NCI-H446 (cell line): ENCODE measurements around the gene CDH8.
"Not testable (repeated sequence)": the region's sequence is repeated elsewhere in the genome, so short reads cannot be mapped to it uniquely, and the experiment has no call there.

Source experiments
- DNase-seq, 2 experiments: peaks; one replicate each; lab custom pipeline; 2025; lab: John Stamatoyannopoulos, UW

CDH8 gene

DNA sequence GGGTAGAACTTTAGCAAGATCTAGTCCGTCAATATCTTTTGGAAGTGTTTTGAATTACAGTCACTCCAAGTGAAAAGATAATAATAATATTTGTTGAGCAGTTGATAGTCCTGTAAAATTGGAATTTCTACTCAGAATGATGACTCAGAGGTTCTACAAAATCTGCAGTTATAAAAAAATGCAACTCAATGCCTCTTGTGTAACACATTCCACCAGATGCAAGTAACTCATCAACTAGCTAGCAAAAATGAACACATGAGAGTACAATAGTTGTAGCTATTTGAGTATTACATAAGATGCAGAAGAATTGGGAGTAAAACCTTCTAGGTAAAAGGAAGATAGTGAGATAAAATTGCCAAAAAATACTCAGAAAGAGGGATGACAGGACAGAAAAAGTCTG, 177.2 kb downstream of the CDH8 start:
- DNase-seq: no peak

DNA sequence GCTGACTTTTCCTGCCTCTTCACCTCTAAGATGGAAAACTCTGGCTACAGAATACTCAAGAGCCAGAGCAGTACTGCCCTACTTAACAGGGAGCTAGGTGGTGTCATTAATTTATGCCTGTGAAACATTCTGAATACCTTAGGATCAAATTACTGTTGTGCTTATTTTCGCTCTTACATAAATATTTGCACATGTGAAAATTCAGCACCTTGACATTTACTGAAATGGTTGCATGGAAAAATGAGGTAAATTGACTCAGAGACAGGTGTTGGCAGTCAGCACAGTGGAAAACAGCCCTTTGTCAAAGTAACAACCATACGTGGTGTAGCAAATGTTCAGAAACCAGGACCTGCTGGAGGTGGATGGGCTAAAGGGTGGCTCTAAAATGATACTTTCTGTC, 193.6 kb downstream of the CDH8 start:
- no peak for DNase-seq

DNA sequence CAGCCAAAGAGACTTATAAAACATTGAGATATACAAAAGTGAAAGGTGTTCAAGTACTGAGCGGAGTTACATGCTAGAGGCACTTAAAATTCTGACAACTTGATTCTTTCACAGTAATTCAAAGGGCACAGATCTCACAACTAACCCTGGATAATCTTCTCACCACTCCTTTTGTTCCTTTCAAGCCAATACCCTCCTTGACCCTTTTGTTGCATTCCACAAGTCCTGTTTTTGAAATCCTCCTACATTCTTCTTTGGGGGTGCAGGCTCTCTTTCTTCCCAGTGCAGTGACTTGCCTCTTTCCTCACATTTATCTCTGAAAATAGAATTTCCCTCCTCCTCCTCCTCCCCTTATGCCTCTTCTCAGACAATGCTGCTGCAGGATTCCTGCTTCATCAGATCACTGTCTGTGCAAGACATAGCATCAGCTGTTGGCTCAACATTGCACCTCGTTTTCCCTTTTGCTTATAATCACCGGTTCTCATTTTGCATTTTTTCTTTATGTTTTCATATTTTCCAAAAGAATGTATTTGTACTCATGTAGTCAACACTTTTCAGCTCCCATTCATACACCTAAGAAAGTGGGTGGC, 199.3 kb downstream of the CDH8 start:
- no peak for DNase-seq

DNA sequence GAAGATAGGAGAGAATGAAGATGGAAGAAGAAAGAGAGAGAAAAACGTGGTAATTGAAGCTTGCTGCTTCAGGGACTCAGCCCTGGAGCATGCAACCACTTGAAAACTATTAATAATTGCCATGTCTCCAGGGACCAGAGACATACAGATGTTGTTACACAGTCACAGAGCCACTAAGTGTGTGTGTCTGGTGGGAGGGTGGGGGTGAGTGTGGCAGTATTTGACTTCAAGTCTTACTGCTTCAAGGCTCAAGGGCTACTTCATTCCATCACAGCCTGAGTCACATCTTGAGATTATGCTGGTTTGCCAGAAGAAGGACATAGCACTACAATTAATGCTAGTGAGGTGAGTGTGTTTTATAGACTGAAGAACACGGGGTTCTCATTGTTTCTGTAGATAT, 202.2 kb downstream of the CDH8 start:
- DNase-seq: no peak

DNA sequence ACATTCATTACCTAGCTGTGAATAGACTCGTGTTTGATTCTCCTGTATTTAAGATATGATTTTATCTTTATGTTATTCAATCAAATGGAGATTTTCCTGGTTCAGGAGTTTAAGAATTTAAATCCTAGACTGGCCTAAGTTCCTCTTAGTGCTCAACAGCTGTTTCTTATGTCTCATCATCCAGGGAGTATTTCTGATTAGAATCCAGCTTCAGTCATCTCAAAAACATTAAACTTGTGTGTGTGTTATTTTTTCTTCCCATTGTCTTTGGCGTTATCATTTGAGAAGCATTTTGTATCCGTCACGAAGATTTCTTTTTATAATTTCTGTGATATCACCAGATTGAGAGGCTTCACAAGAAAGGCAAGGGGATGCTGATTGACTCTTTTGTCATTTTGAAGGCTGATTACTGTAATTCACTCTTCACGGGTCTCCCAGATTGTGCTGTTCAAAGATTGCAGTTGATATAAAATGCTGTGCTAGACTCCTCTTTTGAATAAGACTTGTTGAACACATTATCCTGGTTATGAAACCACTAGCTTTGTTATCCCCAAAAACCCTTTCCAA, 204.8 kb downstream of the CDH8 start:
- no peak for DNase-seq

DNA sequence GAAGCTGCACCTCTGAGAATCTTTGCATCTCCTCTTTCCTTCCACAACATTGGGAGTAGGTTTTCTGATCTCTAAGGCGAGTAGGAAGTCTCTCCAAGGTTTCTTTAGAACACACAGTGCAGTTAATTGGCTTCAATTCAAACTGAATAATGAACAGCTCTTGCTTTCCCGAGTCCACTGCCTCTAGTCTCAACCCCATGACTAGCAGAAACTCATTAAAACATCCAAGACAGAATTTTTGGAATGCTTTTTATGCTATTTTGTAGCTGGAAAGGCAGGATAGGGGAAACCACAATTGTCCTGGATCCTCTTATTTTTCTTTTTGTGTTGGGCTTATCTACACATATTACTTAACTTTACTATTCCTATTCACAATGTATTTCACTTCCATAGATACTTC, 206.6 kb downstream of the CDH8 start:
- DNase-seq: no peak

DNA sequence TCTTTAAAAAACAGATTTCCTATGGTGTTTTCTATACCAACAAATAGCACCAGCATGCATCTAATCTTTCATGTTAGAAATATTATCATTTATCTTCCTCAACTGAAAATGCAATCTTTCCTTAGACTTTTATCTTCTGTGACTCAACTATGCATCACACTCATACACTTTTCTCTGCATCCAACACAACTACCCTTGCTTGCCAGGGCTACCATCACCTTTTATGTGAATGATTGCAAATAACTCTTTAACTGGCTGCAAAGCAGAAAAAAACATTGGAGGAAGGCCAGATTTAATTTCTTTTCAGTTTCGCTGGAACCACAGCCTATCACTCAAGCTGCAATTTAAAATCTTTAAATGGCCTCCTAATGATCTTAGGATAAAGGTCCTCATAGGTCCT, 212.9 kb downstream of the CDH8 start:
- DNase-seq: no peak

DNA sequence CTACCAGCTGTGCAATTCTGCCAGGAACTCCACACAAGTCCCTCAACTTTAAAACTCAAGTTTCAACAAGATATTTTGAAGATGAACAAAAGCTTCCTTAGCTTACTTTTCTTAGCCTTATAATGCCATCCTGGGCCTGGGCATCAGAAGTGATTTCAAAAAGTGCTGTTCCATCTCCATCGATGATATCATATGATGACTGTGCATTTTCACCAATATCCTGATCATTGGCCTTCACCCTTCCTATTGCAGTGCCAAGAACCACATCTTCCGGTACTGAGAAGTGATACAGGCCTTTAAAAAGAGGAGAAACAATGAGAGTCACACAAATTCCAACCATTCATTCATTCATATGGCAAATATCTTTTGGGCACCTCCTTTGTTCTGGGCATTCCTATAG, 215.4 kb downstream of the CDH8 start:
- DNase-seq: no peak

DNA sequence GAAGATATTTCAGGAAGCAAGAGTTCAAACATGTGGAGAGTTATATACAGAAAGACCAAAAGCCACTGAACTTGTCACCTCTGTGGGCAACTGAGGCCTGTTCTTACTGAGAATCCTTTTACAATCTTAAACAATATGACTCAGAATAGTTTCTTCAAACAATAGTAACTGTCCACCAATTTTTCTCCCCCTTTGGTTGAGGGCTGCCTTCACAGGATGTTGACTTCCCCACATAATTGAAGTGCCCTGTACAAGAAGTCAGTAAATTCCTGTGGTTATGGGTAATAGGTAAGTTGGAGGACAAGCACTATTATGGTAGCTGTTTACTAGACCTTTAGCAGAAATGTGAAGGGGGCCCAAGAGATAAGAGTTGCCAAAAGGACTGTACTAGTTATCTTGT, 215.8 kb downstream of the CDH8 start:
- no peak for DNase-seq

DNA sequence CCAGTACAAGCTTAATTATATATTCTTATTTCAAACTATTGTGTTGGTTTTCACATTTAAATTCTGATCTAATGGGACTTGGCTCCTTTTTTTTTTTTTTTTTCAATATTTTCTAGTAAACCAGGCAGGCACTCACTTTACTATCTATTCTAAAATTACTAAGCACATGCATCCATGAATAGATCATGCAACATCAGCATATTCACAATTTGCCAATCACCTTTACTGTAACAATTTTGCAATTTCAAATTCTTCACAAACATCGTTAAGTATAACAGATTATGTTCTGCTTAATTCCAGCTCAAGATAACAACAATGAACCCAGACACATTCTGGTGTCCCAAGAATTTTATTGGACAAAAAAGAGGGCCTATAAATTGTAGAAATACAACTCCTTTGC, 217.4 kb downstream of the CDH8 start:
- DNase-seq: no peak

DNA sequence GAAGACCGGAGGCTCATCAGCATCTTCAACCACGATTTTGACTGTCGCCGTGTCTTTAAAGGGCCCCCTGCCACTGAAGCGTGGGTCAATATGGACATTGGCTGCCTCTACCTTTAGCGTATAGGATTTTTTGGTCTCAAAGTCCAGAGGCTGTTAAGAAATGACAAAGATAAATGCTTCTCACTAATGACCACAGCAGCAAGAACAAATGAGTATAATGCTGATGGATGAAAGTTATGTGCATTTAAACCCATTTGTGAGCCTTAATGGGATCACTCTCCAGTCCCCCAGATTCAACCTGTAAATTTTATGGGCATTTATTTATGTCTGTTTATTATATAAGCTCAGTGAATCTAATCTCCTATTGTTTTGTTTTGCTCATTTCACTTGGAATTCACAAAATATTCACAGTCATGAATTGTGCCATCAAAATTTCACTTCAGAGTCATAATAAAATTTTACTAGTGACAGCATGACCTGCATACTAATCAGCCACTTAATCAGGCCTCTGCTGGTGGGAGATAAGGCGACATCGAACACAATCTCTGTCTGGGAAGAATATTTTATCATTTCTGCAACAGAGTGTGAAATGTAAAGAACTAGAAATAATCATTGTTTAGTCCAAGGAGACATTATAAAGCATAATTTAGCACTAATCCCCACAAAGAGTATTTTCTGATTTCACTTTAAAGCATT, 218.5 kb downstream of the CDH8 start:
- DNase-seq: no peak

DNA sequence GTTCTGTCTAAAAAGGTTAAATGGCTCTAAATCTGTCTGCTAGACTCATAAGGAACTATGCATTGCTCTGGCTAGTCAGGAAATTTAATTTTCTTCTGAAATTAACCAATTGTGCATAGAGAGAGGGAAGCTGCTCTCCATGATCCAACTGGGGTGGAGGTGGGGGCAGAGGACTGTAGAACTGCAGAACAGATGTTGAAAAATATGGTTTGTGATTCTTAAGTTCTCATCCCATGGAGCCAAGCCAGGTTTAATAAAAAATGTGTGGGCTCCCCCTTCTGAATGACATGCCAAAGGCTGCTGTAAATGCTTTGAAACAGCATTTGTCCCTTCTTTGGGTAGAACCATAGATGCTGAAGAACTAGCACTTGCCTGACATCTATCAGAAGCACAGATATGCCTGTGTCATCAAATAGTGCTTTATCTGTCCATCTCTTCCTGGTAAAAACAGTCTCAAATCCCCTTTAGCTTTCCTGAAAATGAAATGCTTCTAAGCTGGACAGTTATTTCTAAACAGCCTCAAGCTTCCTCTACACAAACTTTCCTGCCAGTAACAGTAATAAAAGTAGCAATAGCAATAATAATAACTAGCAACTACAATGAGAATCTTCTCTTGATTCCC, 221.4 kb downstream of the CDH8 start:
- no peak for DNase-seq

DNA sequence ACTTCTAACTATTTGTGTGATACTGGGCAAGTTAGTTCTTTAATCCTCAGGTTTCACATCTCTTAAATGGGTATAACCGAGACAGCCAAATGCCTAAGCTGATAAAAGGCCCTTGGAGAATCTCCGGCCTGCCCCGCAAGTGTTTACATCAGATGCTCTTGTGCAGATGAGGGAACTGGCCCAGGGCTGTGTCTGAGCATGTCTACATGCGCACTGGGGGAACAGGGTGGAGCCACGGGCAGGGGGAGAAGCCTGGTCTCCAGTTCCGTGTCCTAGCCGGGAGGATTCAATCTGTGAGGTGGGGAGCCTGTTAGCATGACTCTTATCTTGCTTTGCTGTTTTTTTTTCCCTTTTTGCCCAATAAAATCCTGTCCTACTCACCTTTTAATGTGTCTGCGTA, 222.9 kb downstream of the CDH8 start:
- DNase-seq: no peak

DNA sequence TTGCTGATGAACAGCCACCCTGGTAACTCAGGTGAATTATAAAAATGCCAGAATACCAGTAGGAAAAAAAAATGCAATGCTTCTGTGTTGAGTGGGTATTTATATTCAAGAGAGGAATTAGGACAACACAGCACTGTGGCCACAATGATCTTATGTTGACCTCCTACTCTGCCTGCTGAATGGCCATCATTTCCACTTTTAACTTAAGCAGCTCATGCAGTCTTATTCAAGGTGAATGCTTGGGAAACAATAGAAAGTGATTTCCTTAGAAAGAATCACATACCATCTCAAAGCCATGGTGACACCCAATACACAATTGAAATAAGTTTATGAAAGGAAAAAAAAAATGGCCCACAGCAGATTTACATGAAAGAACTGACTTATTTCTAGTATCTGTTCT, 224.0 kb downstream of the CDH8 start:
- DNase-seq: no peak

DNA sequence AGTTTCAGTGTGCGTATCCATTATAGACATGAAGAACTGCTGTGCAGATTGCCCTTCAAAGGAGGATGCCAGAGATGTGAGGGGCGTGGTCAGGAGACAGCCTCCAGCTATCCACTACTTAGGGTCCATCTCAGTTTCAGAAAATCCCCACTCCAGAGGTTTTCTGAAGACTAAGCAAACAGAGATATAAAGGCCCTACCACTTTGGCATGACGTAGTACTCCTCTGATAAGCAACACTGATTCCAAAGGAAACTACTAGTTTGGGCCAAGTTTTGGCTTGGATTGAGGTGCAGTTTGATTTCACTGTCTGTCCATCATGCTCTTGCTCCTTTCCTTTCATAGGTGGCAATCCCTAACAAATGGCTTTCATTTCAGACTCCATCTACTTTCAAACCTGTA, 228.7 kb downstream of the CDH8 start:
- DNase-seq: no peak

DNA sequence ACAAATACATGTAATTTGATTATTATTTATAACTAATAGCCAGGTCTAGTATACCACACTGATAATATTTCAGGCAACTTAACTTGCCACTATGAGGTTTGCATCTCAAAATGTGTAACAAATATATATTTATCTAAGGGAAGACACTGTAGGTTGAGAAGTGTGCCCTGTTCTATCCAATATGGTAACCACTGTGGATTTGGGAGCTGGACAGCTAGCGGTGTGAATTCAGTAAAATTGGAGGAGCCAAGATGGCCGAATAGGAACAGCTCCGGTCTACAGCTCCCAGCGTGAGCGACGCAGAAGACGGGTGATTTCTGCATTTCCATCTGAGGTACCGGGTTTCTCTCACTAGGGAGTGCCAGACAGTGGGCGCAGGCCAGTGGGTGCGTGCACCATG, 235.0 kb downstream of the CDH8 start:
- DNase-seq: not testable (repeated sequence)

DNA sequence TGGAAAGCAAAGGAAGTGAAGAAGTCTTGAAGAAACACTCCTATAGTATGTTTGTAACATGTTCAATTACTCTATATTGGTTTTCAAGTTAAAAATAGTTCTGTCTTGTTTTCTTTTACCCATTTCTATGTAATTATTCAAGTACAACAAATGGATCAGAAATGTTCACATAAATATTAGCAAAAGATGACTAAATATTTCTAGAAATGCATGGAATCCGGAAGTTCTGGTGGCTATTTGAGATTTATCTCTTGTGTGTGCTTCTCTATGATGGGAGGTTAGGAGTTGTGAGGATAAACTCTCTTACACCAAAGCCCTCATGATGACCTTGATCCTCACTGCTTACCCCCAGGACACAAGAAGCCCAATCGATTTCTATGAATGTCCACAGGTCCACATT, 237.5 kb downstream of the CDH8 start:
- no peak for DNase-seq

DNA sequence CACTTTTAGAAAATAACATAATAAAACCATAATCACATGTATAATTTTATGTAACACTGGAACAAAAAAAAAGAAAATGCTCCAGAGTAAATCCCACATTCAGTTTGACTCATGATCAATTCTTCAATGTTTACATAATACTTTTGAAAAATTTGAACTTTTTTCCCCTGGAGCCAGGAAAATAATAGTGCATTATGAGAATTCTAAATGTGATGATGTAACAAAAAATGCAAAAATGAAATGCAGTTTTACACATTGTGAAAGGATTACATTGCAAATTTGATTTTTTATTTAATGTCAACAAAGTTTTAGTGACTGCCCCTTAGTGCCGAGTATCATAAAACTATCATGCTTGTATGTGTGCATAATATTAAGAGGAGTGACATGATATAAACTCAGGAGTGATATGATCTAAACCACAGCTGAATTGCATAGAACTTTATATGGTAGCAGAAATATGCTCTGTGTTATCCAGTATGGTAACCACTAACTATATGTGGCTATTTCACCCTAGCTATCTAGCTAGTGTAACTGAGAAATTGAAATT, 238.2 kb downstream of the CDH8 start:
- DNase-seq: no peak

DNA sequence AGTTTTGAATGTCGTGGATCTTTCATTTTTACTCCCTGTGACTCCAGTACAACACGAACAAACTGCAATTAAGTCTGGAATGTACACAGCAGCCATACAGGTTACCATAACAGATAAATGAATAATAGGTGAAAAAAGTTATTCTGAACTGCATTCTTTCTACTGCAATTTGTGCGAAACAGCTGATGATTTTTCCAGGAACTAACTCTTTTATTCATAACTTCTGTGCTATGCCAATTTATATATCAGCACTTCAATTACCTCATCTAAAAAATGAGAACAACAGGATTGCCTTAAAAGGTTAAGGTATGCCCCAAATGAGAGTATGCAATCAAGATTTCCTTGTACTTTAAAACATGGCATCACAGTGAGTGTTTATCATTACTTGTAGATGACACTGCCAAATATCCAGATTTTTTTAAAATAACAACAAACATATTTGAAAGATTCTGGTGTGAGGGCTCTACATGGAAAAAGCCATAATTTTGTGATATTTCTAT, 238.9 kb downstream of the CDH8 start:
- DNase-seq: no peak

DNA sequence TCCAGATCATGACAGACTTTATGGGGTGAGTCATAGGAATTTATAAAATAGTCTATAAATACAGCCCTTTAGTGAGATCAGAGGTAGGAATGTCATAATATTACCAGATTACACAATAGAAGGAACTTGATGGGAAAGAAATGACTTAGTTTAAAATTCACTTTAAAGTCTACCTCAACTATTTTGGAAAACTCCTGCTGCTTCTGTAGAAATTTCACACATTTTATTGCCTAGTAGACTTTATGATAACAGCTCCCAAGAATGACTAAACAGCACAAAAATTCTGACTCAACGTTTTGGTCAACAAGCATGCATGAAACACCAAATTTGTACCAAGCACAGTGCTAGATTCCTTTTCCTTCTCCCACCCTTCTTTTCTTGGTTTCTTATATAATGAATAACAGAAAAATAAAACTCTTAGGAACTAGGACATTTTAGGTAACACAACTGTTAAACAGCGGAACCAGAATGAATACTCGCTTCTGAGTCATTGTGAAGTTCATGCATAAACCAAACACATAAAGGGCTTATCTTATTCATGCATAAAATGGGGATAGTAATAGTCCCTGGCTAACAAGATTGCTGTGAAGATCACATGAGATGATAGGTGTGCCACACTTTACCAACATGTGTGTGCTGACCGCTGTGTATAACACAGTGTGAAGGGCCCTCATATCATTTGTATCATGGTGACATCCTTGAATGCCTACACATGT, 243.9 kb downstream of the CDH8 start:
- no peak for DNase-seq

DNA sequence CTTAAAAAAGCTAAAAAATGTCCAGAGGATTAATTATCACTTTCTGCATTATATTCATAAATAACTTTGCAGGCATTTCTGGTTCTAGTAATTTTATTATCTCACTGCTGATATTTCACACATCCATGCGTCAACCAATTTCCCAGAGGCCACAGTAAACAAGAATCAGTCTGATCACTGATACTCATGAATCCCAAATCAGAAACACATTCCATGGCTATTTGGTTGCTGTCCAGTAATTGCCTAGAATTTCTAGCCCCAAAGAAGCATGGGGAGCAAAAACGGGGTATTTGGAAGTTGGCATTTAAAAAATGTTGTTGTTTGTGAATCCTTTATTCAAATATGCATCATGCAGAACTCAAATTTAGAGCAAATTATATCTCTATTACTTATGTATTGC, 244.8 kb downstream of the CDH8 start:
- no peak for DNase-seq

DNA sequence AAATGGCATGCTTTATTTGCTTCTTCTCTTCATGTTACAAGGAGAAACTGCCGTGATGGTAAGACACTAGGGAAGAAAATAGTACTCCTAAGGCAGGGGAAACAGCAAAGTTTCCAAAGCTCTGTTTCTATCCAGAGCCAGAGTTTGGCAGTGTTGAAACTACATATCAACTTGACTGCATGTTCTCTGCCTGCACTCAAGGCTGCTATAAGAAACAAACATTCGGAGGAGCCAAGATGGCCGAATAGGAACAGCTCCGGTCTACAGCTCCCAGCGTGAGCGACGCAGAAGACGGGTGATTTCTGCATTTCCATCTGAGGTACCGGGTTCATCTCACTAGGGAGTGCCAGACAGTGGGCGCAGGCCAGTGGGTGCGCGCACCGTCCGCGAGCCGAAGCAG, 254.4 kb downstream of the CDH8 start:
- DNase-seq: not testable (repeated sequence)
